Mucosa of rectum (tissue), 2 donors: ENCODE measurements around the gene ZNF33B.
"Not testable (repeated sequence)": the region's sequence is repeated elsewhere in the genome, so short reads cannot be mapped to it uniquely, and the experiment has no call there.

ENCODE experiments used
- H3K27ac ChIP-seq, 2 donors: one replicate each; pipeline ENCODE4 v1.7.0; 2013; ENCODE audit warnings: inconsistent platforms in 2 of 2, low read depth in 2 of 2, low read length in 2 of 2
- H3K27me3 ChIP-seq, 2 donors: one replicate each; pipeline ENCODE4 v1.7.0; 2013; ENCODE audit warnings: low read length in 2 of 2; ENCODE audit not compliant: control insufficient read depth in 2 of 2, insufficient read depth in 2 of 2
- H3K36me3 ChIP-seq, 2 donors: one replicate each; pipeline ENCODE4 v1.7.0; 2013; ENCODE audit warnings: low read length in 2 of 2; ENCODE audit not compliant: control insufficient read depth in 2 of 2, insufficient read depth in 2 of 2
- H3K4me1 ChIP-seq, 2 donors: one replicate each; pipeline ENCODE4 v1.7.0; 2013; ENCODE audit warnings: low read length in 2 of 2, mild to moderate bottlenecking in 1 of 2; ENCODE audit not compliant: control insufficient read depth in 2 of 2, insufficient read depth in 2 of 2
- H3K4me3 ChIP-seq, 2 donors: one replicate each; pipeline ENCODE4 v1.7.0; 2013; ENCODE audit warnings: low read length in 2 of 2
- H3K9ac ChIP-seq, 2 donors: one replicate each; pipeline ENCODE4 v1.7.0; 2013; ENCODE audit warnings: low read length in 2 of 2, low read depth in 1 of 2, mild to moderate bottlenecking in 1 of 2
- H3K9me3 ChIP-seq, 2 donors: one replicate each; pipeline ENCODE4 v1.7.0; 2013; ENCODE audit warnings: low read length in 2 of 2; ENCODE audit not compliant: control insufficient read depth in 2 of 2
- donor health status: healthy.
- donor health status: Normal muscosa, but diverticular disease.

Gene ZNF33B

GRCh38 chr10:42576338-42576737, 62.0 kb downstream of the ZNF33B start:
- Histone ChIP-seq H3K27me3 (no peaks in the 10 kb centered on the region), H3K27ac (no peak overlapping the region), H3K36me3 (no peaks in the 10 kb centered on the region), H3K4me1 (no peaks in the 10 kb centered on the region), H3K9ac (no peak overlapping the region), H3K9me3 (no peaks in the 10 kb centered on the region), H3K4me3 (no peak overlapping the region)

- H3K4me3 ChIP-seq: no peak overlapping the region
- no peaks in the 10 kb centered on the region for H3K36me3 ChIP-seq
- no peaks in the 10 kb centered on the region for H3K4me1 ChIP-seq
- H3K9ac ChIP-seq: no peak overlapping the region
- no peaks in the 10 kb centered on the region for H3K9me3 ChIP-seq
- H3K27me3 ChIP-seq: no peaks in the 10 kb centered on the region
- H3K27ac ChIP-seq: no peak overlapping the region
These were observed 64.0 kb downstream of the ZNF33B start for GRCh38 chr10:42574336-42574735.

- H3K27me3 ChIP-seq: no peaks in the 10 kb centered on the region
- peaks cover 1 to 4% of the 10 kb centered on the region in 2 donors for H3K4me1 ChIP-seq
- no peaks in the 10 kb centered on the region for H3K36me3 ChIP-seq
- no peak overlapping the region for H3K4me3 ChIP-seq
- H3K9ac ChIP-seq: no peak overlapping the region
- no peak overlapping the region for H3K27ac ChIP-seq
- H3K9me3 ChIP-seq: no peaks in the 10 kb centered on the region
These were observed 81.4 kb downstream of the ZNF33B start for GRCh38 chr10:42556931-42557330.

- not testable (repeated sequence) for H3K9me3 ChIP-seq, H3K27ac ChIP-seq, H3K9ac ChIP-seq, H3K27me3 ChIP-seq, H3K36me3 ChIP-seq
- Histone ChIP-seq H3K4me1 (peaks cover 6 to 10% of the 10 kb centered on the region in 2 donors), H3K4me3 (peak overlapping the region; percentile 13 to 98)
These were observed 84.8 kb downstream of the ZNF33B start for GRCh38 chr10:42553576-42553975.

- no peaks in the 10 kb centered on the region for H3K27me3 ChIP-seq
- H3K4me1 ChIP-seq: peaks cover 6 to 10% of the 10 kb centered on the region in 2 donors
- peak overlapping the region; percentile 88 to 98 for H3K4me3 ChIP-seq
- no peaks in the 10 kb centered on the region for H3K9me3 ChIP-seq
- H3K36me3 ChIP-seq: no peaks in the 10 kb centered on the region
- H3K9ac ChIP-seq: peak overlapping the region; percentile 44 to 74
- H3K27ac ChIP-seq: no peak overlapping the region
These were observed 85.3 kb downstream of the ZNF33B start for GRCh38 chr10:42553064-42553407.

- Histone ChIP-seq H3K4me3 (peak overlapping the region; percentile 88 to 98), H3K36me3 (no peaks in the 10 kb centered on the region), H3K9me3 (no peaks in the 10 kb centered on the region), H3K27me3 (no peaks in the 10 kb centered on the region), H3K27ac (peak overlapping the region; percentile 38 to 45), H3K4me1 (peaks cover 6 to 10% of the 10 kb centered on the region in 2 donors), H3K9ac (peak overlapping the region; percentile 74 to 83)
These were observed 85.9 kb downstream of the ZNF33B start for GRCh38 chr10:42552188-42553063.

GRCh38 chr10:42551582-42552187, 86.7 kb downstream of the ZNF33B start:
- Histone ChIP-seq H3K27ac (no peak overlapping the region), H3K4me1 (peaks cover 6 to 10% of the 10 kb centered on the region in 2 donors), H3K9me3 (no peaks in the 10 kb centered on the region), H3K27me3 (no peaks in the 10 kb centered on the region), H3K9ac (peak overlapping the region; percentile 74 to 83), H3K36me3 (no peaks in the 10 kb centered on the region), H3K4me3 (peak overlapping the region; percentile 88 to 98)

- H3K4me3 ChIP-seq: no peak overlapping the region
These were observed 88.5 kb downstream of the ZNF33B start for GRCh38 chr10:42549851-42550250.

GRCh38 chr10:42548254-42548653, 90.1 kb downstream of the ZNF33B start:
- H3K9me3 ChIP-seq: peaks cover 4 to 9% of the 10 kb centered on the region in 2 donors
- H3K4me1 ChIP-seq: peaks cover 6 to 10% of the 10 kb centered on the region in 2 donors
- H3K4me3 ChIP-seq: no peak overlapping the region
- no peaks in the 10 kb centered on the region for H3K36me3 ChIP-seq
- no peak overlapping the region for H3K9ac ChIP-seq
- H3K27ac ChIP-seq: no peak overlapping the region
- H3K27me3 ChIP-seq: no peaks in the 10 kb centered on the region

More at GRCh38 chr10:42549851-42550250, 88.5 kb downstream of the ZNF33B start:
- Histone ChIP-seq H3K36me3 (no peaks in the 10 kb centered on the region), H3K9me3 (peaks cover 0 to 3% of the 10 kb centered on the region in 2 donors), H3K4me1 (peaks cover 6 to 10% of the 10 kb centered on the region in 2 donors), H3K27ac (no peak overlapping the region), H3K27me3 (no peaks in the 10 kb centered on the region), H3K9ac (no peak overlapping the region)

- Histone ChIP-seq H3K27ac (no peak overlapping the region), H3K9me3 (peaks cover 7 to 10% of the 10 kb centered on the region in 2 donors), H3K4me1 (no peaks in the 10 kb centered on the region), H3K36me3 (no peaks in the 10 kb centered on the region), H3K27me3 (no peaks in the 10 kb centered on the region), H3K9ac (no peak overlapping the region), H3K4me3 (no peak overlapping the region)
These were observed 93.4 kb downstream of the ZNF33B start for GRCh38 chr10:42544945-42545344.
